ENCODE measurements around the gene ZNF423. TPM values are rescaled to one million over a fixed set of nuclear protein-coding genes. Genes with fewer than 3 reads are reported as not detected.

The ZNF423 gene
- total RNA-seq, 6 experiments from 2014 or later, result 0.43 to 1.2 (median 0.89) TPM

- no peaks in the 10 kb centered on the region for H3K36me3 ChIP-seq
- H3K9me3 ChIP-seq, result no peaks in the 10 kb centered on the region
- no peak overlapping the region for H3K27ac ChIP-seq
- ATAC-seq, result no peak
- H3K27me3 ChIP-seq, result no peaks in the 10 kb centered on the region
- no peak overlapping the region for H3K4me3 ChIP-seq
- no peak for DNase-seq
- intact Hi-C loops (cut with DNase I), result no loop called here
- H3K4me1 ChIP-seq, result peaks cover 0 to 6% (median 2%) of the 10 kb centered on the region in 4 donors
- WGBS (ENCODE audit: insufficient coverage, low coverage, low lambda C conversion rate, missing lambda C conversion rate), result 78% methylated on average over 3 of the region's 4 CpGs
- TF ChIP-seq CTCF (IDR thresholded peaks at IDR 0.05) (no peak), POLR2A (IDR thresholded peaks at IDR 0.05) (no peak)
Measured at GRCh38 chr16:49487746-49488145, 368.2 kb downstream of the ZNF423 start.

GRCh38 chr16:49486400-49486799 is 369.5 kb downstream of the ZNF423 start:
- TF ChIP-seq CTCF (IDR thresholded peaks at IDR 0.05) (no peak), POLR2A (IDR thresholded peaks at IDR 0.05) (no peak)
- Histone ChIP-seq H3K36me3 (no peaks in the 10 kb centered on the region), H3K4me3 (no peak overlapping the region), H3K4me1 (peaks cover 0 to 6% (median 2%) of the 10 kb centered on the region in 4 donors), H3K27ac (no peak overlapping the region), H3K27me3 (no peaks in the 10 kb centered on the region), H3K9me3 (no peaks in the 10 kb centered on the region)
- ATAC-seq (no peak), DNase-seq (no peak)
- intact Hi-C loops (cut with DNase I), result no loop called here
- WGBS (ENCODE audit: insufficient coverage, low coverage, low lambda C conversion rate, missing lambda C conversion rate), result 70% methylated on average over 2 of the region's 2 CpGs

- DNase-seq, result no peak
- TF ChIP-seq POLR2A (IDR thresholded peaks at IDR 0.05) (no peak), CTCF (IDR thresholded peaks at IDR 0.05) (no peak)
- no peaks in the 10 kb centered on the region for H3K36me3 ChIP-seq
- peaks cover 0 to 6% (median 2%) of the 10 kb centered on the region in 4 donors for H3K4me1 ChIP-seq
- peak in 1 of 4 donors; percentile 12 for ATAC-seq
- H3K27me3 ChIP-seq, result no peaks in the 10 kb centered on the region
- no peak overlapping the region for H3K4me3 ChIP-seq
- H3K9me3 ChIP-seq, result no peaks in the 10 kb centered on the region
- H3K27ac ChIP-seq, result no peak overlapping the region
- intact Hi-C loops (cut with DNase I), result no loop called here
Measured at GRCh38 chr16:49485663-49486062, 370.2 kb downstream of the ZNF423 start.

- H3K27ac ChIP-seq, result peak overlapping the region in 2 of 3 donors; percentile 22 to 60
- no peaks in the 10 kb centered on the region for H3K36me3 ChIP-seq
- no peak overlapping the region for H3K4me3 ChIP-seq
- no peak for DNase-seq
- no peaks in the 10 kb centered on the region for H3K27me3 ChIP-seq
- 87% methylated on average over 8 of the region's 8 CpGs for WGBS (ENCODE audit: insufficient coverage, low coverage, low lambda C conversion rate, missing lambda C conversion rate)
- ATAC-seq, result no peak
- no peak for TF ChIP-seq POLR2A (IDR thresholded peaks at IDR 0.05)
- no peak for TF ChIP-seq CTCF (IDR thresholded peaks at IDR 0.05)
- peaks cover 0 to 6% (median 2%) of the 10 kb centered on the region in 4 donors for H3K4me1 ChIP-seq
- H3K9me3 ChIP-seq, result no peaks in the 10 kb centered on the region
- intact Hi-C loops (cut with DNase I), result no loop called here
Measured at GRCh38 chr16:49484936-49485335, 371.0 kb downstream of the ZNF423 start.

DNA sequence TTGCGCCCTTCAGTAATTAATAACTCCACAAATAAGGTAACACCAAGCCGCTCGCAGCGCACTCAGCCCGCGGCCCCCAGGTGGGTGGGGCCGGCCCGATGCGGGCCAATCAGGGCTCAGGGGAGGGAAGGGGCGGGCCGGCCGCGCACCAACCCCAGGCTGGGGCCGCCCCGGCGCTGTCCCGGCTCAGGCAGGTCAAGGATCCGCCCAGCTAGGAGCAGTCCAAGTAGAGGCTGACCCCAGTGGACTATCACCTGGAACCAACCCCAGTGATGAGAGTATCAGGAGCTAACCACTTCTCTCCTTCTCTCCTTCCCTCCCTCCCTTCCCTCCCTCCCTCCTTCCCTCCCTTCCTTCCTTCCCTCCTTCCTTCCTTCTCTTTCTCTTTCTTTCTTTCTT is 371.5 kb downstream of the ZNF423 start:
- H3K27ac ChIP-seq, result peak overlapping the region in 2 of 3 donors; percentile 60 to 63
- no peak overlapping the region for H3K4me3 ChIP-seq
- no peaks in the 10 kb centered on the region for H3K9me3 ChIP-seq
- WGBS (ENCODE audit: insufficient coverage, low coverage, low lambda C conversion rate, missing lambda C conversion rate), result 18% methylated on average over 3 of the region's 18 CpGs
- peaks cover 0 to 6% (median 2%) of the 10 kb centered on the region in 4 donors for H3K4me1 ChIP-seq
- H3K27me3 ChIP-seq, result no peaks in the 10 kb centered on the region
- intact Hi-C loops (cut with DNase I), result no loop called here
- H3K36me3 ChIP-seq, result no peaks in the 10 kb centered on the region
- DNase-seq (peak; percentile 84 to 95 (median 92)), ATAC-seq (peak; percentile 100)
- TF ChIP-seq POLR2A (IDR thresholded peaks at IDR 0.05) (no peak), CTCF (IDR thresholded peaks at IDR 0.05) (no peak)

All from right lobe of liver (tissue), 6 donors.